Nephron progenitor cell (in vitro differentiated cells): ENCODE measurements around the gene GORASP1.

ENCODE experiments used
- DNase-seq: peaks from one replicate; pipeline ENCODE4 v3.0.0; 2021
- H3K27ac Mint-ChIP-seq: 2 replicates; pipeline ENCODE4 v1.8.0; 2021; ENCODE audit warnings: mild to moderate bottlenecking, moderate library complexity, mixed read lengths
- H3K27me3 Mint-ChIP-seq: 2 replicates; pipeline ENCODE4 v1.8.0; 2021; ENCODE audit warnings: mild to moderate bottlenecking, low read depth, mixed read lengths; ENCODE audit not compliant: poor library complexity
- H3K36me3 Mint-ChIP-seq: 2 replicates; pipeline ENCODE4 v1.8.0; 2021; ENCODE audit warnings: low read depth, mixed read lengths
- H3K4me1 Mint-ChIP-seq: 2 replicates; pipeline ENCODE4 v1.8.0; 2021; ENCODE audit warnings: mixed read lengths
- H3K4me3 Mint-ChIP-seq: 2 replicates; pipeline ENCODE4 v1.8.0; 2021; ENCODE audit warnings: mild to moderate bottlenecking, moderate library complexity, mixed read lengths
- H3K9me3 Mint-ChIP-seq: 2 replicates; pipeline ENCODE4 v1.8.0; 2021; ENCODE audit warnings: mild to moderate bottlenecking, moderate library complexity, mixed read lengths
- TF ChIP-seq, protein P1 (sequence below): fragments of 200-600 bp; sonication (generic); IDR thresholded peaks from 2 replicates; pipeline ENCODE4 v1.5.0; 2021; ENCODE audit warnings: antibody characterized with exemption

Gene GORASP1

DNA sequence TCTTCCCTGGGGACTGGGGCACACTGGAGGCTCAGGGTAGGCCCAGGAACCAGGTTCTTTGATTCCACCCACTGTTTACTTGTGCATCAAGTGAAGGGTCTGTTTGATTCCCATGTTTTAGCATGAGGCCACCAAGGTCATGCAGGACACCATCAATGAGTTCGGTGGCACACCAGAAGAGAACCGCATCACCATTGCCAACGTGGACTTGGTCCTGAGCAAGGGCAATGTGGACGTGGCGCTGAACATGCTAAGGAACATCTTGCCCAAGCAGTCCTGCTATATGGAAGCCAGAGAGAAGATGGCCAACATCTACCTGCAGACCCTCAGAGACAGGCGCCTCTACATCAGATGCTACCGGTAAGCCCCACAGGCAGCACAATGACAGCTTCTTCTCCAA lies 21.5 kb upstream of the GORASP1 start:
- Mint-ChIP-seq H3K4me3 (no peak overlapping the region), H3K27me3 (no peaks in the 10 kb centered on the region), H3K9me3 (no peaks in the 10 kb centered on the region), H3K36me3 (peaks cover 10% of the 10 kb centered on the region), H3K27ac (no peak overlapping the region), H3K4me1 (peaks cover 39% of the 10 kb centered on the region)
- TF ChIP-seq, protein P1, sequence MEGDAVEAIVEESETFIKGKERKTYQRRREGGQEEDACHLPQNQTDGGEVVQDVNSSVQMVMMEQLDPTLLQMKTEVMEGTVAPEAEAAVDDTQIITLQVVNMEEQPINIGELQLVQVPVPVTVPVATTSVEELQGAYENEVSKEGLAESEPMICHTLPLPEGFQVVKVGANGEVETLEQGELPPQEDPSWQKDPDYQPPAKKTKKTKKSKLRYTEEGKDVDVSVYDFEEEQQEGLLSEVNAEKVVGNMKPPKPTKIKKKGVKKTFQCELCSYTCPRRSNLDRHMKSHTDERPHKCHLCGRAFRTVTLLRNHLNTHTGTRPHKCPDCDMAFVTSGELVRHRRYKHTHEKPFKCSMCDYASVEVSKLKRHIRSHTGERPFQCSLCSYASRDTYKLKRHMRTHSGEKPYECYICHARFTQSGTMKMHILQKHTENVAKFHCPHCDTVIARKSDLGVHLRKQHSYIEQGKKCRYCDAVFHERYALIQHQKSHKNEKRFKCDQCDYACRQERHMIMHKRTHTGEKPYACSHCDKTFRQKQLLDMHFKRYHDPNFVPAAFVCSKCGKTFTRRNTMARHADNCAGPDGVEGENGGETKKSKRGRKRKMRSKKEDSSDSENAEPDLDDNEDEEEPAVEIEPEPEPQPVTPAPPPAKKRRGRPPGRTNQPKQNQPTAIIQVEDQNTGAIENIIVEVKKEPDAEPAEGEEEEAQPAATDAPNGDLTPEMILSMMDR: no peak
- DNase-seq: no peak

DNA sequence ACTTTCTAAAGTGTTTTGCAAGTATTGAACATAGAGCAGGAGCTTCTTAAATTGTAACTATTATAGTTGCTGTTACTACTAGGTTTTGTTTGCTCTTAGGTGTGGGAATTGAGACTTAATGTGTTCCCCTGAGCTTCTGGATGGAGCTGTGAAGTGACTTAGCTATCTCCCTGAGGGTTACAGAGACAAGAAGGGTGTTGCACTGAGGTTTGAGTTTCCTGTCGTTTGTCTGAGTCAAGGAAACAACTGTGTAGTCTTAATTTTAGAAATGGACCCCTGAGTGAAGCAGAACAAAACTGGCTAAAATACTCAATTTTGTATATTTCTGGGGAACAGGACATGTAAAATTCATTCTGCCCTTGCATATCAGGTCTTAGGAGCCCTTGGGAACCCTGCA lies 20.5 kb upstream of the GORASP1 start:
- Mint-ChIP-seq H3K27me3 (no peaks in the 10 kb centered on the region), H3K27ac (no peak overlapping the region), H3K9me3 (no peaks in the 10 kb centered on the region), H3K36me3 (peaks cover 10% of the 10 kb centered on the region), H3K4me3 (no peak overlapping the region), H3K4me1 (peaks cover 41% of the 10 kb centered on the region)
- no peak for DNase-seq
- TF ChIP-seq, protein P1: no peak

DNA sequence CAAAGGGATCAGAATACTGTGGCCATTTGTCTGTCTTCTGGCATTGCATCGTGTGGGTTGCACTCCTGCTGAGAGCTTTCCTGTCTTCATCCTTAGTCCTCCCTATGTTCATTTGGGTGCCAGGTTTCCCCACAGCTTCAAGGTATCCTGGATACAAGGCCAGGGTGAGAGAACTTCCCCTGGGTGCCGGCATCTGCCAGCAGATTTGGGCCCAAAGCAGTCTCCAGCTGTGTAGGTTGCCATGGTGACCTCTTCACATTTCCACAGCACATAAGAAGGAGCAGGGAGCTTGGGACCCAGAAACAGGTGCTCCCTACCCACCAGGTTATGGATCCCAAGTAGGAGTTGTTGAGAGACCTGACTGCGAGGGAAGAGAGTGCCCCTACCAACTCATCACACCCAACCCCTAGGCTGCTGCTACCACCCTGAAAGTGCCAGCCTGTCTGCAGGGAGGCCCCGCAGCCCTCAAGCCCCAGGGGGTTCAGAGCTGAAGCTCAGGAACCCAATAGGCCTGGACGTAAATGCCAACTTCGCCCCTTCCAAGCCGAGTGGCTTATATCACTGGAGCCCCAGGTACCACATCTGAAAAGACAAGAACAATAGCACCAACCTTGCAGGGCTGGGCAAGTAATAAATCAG lies 20.0 kb upstream of the GORASP1 start:
- TF ChIP-seq, protein P1: no peak
- Mint-ChIP-seq H3K27ac (no peak overlapping the region), H3K9me3 (no peaks in the 10 kb centered on the region), H3K36me3 (peaks cover 8% of the 10 kb centered on the region), H3K4me1 (peaks cover 47% of the 10 kb centered on the region), H3K4me3 (no peak overlapping the region), H3K27me3 (no peaks in the 10 kb centered on the region)
- no peak for DNase-seq

DNA sequence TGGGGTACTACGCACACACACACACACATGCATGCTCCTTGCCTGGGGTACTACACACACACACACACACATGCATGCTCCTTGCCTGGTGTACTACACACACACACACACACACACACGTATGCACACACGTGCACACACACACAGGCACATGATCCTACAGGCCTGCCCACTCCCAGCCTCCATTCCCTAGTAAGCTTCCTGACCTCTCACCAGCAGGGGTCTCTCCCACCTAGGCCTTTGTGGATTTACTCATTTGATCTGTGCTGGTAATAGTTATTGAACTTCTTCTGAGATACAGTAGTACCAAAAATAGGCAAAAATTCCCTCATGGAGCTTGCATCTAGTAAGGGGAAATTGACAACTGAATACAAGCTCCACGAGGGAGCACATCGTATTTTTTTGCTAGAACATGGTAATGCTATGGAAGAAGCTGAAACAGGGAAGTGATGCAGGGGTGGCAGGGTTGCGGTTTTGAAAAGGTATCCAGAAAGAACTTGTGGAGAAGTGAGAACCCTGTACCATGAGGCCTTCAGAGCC lies 19.2 kb upstream of the GORASP1 start:
- peak; percentile 38 for DNase-seq
- Mint-ChIP-seq H3K27ac (no peak overlapping the region), H3K27me3 (no peaks in the 10 kb centered on the region), H3K4me1 (peaks cover 54% of the 10 kb centered on the region), H3K36me3 (peaks cover 9% of the 10 kb centered on the region), H3K4me3 (no peak overlapping the region), H3K9me3 (no peaks in the 10 kb centered on the region)
- TF ChIP-seq, protein P1: peak; percentile 40

DNA sequence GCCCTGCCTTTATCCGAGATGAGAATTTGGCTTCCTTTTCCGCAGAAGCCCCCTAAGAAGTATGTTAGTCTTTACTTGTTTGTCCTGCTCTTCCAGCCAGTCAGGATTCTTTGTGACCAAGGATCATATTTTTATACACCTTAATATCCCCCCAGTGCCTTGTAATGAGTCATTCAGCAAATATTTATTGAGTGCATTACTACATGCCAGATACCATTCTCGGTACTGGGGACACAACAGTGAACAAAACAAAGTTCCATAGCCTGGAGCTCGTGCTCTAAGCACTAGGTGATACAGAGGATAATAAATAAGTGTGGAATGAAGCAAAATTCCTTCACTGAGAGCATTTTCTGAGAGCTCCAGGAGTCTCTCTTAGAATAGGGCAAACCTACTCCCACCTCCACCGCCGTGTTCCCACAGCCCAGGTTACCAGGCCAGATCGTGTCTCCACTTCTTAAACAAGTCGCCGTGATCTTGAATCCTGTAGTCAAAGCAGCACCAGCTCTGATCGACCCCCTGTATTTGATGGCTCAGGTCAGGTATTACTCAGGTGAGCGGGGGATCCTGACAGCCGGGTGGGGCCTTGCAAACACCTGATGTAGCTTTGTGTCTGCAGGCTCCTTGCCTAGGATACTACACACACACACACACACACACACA lies 18.5 kb upstream of the GORASP1 start:
- no peaks in the 10 kb centered on the region for H3K9me3 Mint-ChIP-seq
- H3K27ac Mint-ChIP-seq: no peak overlapping the region
- DNase-seq: no peak
- TF ChIP-seq, protein P1: no peak
- H3K27me3 Mint-ChIP-seq: peaks cover 4% of the 10 kb centered on the region
- H3K36me3 Mint-ChIP-seq: peaks cover 10% of the 10 kb centered on the region
- H3K4me3 Mint-ChIP-seq: no peak overlapping the region
- peaks cover 52% of the 10 kb centered on the region for H3K4me1 Mint-ChIP-seq
